GM19240 (cell line): ENCODE results near the gene GABPA.
"Not testable (repeated sequence)": the region's sequence is repeated elsewhere in the genome, so short reads cannot be mapped to it uniquely, and the experiment has no call there.

ENCODE experiments used
- DNase-seq: peaks from one replicate; pipeline ENCODE4 v3.0.0; 2011; ENCODE audit warnings: low spot score; ENCODE audit not compliant: insufficient read length

GABPA gene

GRCh38 chr21:25734904-25735645 lies at the start of gene GABPA, which contains the start of gene ATP5PF:
TSS of gene GABPA (plus strand) at chr21:25734972. CDS start at chr21:25741599, 6,627 bp downstream.
TSS of gene ATP5PF (minus strand) at chr21:25734904. CDS start at chr21:25729794, 5,110 bp downstream.
- DNase-seq, result peak; percentile 48

- DNase-seq, result no peak
Observed at GRCh38 chr21:25687787-25688186, 47.0 kb upstream of the GABPA start.

GRCh38 chr21:25688275-25689155 lies 46.3 kb upstream of the GABPA start:
- no peak for DNase-seq

GRCh38 chr21:25689226-25689625 lies 45.5 kb upstream of the GABPA start:
- no peak for DNase-seq

- no peak for DNase-seq
Observed at GRCh38 chr21:25691976-25692375, 42.8 kb upstream of the GABPA start.

- DNase-seq, result not testable (repeated sequence)
Observed at GRCh38 chr21:25695461-25695860, 39.3 kb upstream of the GABPA start.

GRCh38 chr21:25700741-25701140 lies 34.0 kb upstream of the GABPA start:
- no peak for DNase-seq

- no peak for DNase-seq
Observed at GRCh38 chr21:25701529-25701928, 33.2 kb upstream of the GABPA start.

- DNase-seq, result peak; percentile 11
Observed at GRCh38 chr21:25708467-25709065, 26.2 kb upstream of the GABPA start.

GRCh38 chr21:25709684-25710265 lies 25.0 kb upstream of the GABPA start:
- no peak for DNase-seq

GRCh38 chr21:25710550-25710949 lies 24.2 kb upstream of the GABPA start:
- DNase-seq, result no peak

GRCh38 chr21:25714066-25714465 lies 20.7 kb upstream of the GABPA start:
- DNase-seq, result not testable (repeated sequence)

- no peak for DNase-seq
Observed at GRCh38 chr21:25717491-25718147, 17.2 kb upstream of the GABPA start.

- no peak for DNase-seq
Observed at GRCh38 chr21:25721987-25722386, 12.8 kb upstream of the GABPA start.

- no peak for DNase-seq
Observed at GRCh38 chr21:25722631-25723030, 12.1 kb upstream of the GABPA start.

- no peak for DNase-seq
Observed at GRCh38 chr21:25732091-25732760, 2.5 kb upstream of the GABPA start.

- DNase-seq, result no peak
Observed at GRCh38 chr21:25733859-25734653, 716 bp upstream of the GABPA start.

- no peak for DNase-seq
Observed at GRCh38 chr21:25734654-25734903, 193 bp upstream of the GABPA start.

GRCh38 chr21:25735646-25736597 lies 1.1 kb downstream of the GABPA start:
- DNase-seq, result no peak
